GM13976 (cell line): ENCODE data around the gene CADM3.

ENCODE experiments used
- DNase-seq: peaks from one replicate; pipeline ENCODE4 v3.0.0; 2012; ENCODE audit warnings: low spot score
- in situ Hi-C: fragments of 300-500 bp; cut with MboI; formaldehyde crosslinking; loops from one replicate; pipeline ENCODE4 v1.12.0; 2022; ENCODE audit warnings: low sequenced_read_pairs, mixed read lengths, inconsistent platforms; ENCODE audit not compliant: unreplicated experiment
- TF ChIP-seq, protein P1 (sequence below): IDR thresholded peaks from 2 replicates; pipeline ENCODE4 v1.5.1; 2012; ENCODE audit warnings: borderline replicate concordance, mild to moderate bottlenecking; ENCODE audit not compliant: insufficient read depth; ENCODE audit errors: extremely low read depth, missing control alignments, control extremely low read depth

CADM3 gene

DNA sequence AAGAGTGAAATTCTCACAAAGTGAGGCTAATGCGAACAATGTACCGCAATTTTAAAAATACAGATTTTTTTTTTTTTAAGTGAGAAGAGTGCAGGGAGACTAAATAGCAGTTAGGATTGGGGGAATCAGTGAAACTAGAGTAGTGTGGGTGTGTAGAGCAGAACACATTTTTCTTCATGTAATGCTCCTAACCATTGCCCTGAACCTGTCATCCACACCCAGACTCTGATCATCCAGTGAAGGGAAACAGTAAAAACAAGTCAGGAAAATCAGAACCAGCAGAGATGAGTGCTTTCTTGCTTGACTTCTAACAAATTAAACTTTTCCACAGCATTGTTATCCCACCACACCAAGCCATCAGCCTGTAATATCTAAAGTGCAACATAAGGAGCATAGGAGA is 9.1 kb downstream of the CADM3 start:
- in situ Hi-C loops: no loop called here
- TF ChIP-seq, protein P1, sequence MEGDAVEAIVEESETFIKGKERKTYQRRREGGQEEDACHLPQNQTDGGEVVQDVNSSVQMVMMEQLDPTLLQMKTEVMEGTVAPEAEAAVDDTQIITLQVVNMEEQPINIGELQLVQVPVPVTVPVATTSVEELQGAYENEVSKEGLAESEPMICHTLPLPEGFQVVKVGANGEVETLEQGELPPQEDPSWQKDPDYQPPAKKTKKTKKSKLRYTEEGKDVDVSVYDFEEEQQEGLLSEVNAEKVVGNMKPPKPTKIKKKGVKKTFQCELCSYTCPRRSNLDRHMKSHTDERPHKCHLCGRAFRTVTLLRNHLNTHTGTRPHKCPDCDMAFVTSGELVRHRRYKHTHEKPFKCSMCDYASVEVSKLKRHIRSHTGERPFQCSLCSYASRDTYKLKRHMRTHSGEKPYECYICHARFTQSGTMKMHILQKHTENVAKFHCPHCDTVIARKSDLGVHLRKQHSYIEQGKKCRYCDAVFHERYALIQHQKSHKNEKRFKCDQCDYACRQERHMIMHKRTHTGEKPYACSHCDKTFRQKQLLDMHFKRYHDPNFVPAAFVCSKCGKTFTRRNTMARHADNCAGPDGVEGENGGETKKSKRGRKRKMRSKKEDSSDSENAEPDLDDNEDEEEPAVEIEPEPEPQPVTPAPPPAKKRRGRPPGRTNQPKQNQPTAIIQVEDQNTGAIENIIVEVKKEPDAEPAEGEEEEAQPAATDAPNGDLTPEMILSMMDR: no peak
- no peak for DNase-seq

DNA sequence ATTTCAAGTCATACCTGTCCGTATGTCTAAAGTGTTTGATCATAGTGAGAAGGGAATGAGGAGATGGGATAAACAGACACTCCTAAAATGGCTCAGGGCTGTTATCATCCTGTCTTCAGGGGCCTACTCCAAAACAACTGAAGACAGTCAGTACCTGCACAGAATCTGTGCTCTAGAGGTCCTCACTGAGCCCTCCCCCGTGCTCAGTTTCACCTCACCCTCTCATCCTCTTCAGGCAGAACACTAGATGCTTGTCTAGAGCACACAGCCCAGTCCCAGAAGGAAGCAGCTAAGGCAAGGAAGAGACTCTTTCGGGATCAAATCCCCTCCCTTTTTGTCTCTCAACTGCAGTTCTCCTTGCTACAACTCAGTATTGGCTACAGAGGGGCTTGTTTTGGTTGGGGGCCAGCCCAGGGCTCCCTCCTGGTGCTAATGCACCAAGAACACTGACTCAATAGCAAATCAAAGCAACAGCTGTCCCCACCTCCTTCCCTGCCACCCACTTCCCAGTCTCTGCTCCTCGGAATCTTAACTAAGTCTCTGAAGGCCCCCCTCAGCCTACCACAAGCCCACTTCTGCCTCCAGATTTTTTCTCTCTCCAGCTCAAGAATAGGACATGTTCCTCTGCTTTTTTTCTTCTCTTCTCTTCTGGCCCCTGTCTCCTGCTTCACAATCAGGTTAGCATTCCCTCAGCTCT is 10.1 kb downstream of the CADM3 start:
- DNase-seq: no peak
- in situ Hi-C loops: no loop called here
- TF ChIP-seq, protein P1: no peak

DNA sequence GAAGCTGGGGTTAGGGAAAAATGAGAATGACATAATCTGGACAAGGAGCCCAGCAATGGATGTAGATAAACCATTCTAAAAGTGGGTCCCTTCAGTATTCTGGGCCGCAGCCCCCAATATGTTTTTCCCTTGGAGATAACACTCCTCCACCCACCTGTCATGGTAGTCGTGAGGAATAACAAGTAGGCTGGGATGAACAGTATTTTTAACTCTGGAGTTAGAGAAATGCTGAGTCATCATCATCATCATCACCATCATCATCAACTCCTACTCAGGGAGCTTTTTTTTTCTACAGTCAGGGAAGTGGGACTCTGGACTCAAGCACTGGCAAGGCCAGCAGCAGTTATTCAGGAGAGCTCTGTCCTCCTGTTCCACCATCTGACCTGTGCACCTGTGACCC is 12.8 kb downstream of the CADM3 start:
- DNase-seq: no peak
- TF ChIP-seq, protein P1: no peak
- in situ Hi-C loops: no loop called here

DNA sequence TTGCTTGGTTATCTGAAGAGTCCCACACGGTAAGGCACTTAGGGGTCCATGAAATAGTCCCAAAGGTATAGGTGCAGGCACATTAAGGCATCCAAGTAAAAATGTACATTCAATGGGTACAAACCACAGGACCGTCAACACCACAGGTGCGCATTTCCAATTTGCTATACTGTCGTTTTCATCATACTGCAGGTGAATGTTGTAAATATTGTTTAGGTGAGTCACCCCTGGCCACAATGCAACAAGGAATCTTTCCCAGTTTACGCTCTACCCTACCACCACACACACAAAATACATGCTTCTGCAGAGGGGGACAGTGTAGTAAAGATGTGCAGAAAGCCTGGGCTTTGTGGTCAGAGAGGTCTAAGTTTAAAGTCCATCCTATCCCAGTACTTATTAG is 13.7 kb downstream of the CADM3 start:
- TF ChIP-seq, protein P1: no peak
- DNase-seq: no peak
- in situ Hi-C loops: no loop called here

DNA sequence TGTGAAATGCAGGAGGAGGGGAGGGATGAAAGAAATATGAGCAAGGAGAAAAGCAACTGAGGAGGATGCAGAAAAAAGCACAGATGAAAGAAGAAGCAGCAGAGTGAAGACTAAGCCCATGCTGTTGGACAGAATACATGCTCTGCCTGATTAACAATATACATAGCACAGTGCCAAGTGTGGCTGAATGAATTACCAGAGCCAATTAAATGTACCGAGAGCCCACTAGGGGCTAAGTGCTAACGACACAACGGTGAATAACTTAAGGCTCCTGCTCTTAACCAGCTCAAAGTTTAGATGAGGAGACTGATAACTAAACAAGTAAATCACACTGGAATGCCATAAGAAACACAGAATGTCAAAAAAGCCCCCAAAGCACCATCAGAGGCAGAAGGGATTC is 15.6 kb downstream of the CADM3 start:
- no peak for DNase-seq
- TF ChIP-seq, protein P1: no peak
- in situ Hi-C loops: no loop called here

DNA sequence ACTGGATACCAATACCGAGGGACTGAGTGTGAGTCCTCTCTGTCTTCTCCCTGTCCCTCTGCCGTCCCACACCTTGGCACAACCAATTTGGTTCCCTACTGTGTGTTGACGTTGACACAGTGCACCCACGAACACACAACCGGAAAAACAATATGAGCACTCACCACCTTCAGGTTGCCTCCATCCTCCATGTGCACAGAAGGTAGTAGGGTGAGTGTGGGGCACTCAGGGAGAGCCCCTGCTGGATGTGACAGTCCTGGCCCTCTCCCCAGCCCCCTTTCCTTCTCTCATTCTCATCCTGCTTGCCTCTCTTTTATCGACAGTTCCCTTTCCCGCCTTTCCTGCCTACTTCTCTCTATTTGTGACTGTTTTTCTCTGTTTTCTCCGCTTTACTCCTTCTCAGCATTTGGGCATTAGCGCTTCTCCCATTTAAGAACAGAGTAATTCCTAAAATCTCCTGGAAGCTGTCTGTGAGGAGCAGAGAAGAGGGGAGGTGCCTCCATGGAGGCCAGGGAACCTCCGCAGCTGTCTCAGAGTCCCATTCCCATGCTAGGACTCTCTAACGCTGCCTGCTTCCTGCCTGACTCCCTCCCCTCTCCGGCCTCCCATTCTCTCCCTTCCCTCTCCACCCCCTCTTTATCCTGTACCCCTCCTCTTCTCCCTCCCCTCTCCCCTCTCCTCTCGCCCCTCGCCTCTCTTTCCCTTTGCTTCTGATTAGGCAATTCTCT is 16.4 kb downstream of the CADM3 start:
- no peak for DNase-seq
- in situ Hi-C loops: no loop called here
- TF ChIP-seq, protein P1: no peak
